GM19351 (cell line): Measurements from ENCODE around the gene ZNF287.

Experiments
- ATAC-seq: cut with Tn5 transposase; IDR thresholded peaks from one replicate; pipeline ENCODE4 v1.9.1; 2021; ENCODE audit warnings: mild to moderate bottlenecking, moderate library complexity; ENCODE audit not compliant: unreplicated experiment

Gene ZNF287

GRCh38 chr17:16517477-16517876, 51.5 kb downstream of the ZNF287 start:
- no peak for ATAC-seq

- ATAC-seq = no peak
These were observed 52.4 kb downstream of the ZNF287 start for GRCh38 chr17:16516594-16517051.

- ATAC-seq = no peak
These were observed 53.1 kb downstream of the ZNF287 start for GRCh38 chr17:16515933-16516332.

DNA sequence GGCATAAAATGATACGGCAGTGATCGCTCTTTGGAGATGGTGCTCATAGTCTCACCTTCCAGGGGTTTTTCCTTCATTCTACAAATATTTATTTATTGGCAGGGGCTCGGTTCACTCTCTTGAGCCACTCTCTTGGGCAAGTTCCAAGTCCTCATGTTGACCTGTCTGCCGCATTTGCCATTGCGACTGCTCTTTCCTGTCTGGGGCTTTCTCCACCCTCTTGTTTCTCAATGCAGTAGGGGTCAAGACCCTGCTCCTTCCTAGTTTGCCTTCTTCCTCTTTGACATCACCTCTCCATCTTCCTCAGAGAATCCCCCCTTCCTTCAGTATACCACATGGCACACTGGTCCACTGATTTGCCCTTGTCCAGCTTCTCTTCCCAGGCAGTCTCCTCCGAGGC, 55.1 kb downstream of the ZNF287 start:
- ATAC-seq = no peak

- no peak for ATAC-seq
These were observed 57.0 kb downstream of the ZNF287 start for GRCh38 chr17:16512011-16512410.

DNA sequence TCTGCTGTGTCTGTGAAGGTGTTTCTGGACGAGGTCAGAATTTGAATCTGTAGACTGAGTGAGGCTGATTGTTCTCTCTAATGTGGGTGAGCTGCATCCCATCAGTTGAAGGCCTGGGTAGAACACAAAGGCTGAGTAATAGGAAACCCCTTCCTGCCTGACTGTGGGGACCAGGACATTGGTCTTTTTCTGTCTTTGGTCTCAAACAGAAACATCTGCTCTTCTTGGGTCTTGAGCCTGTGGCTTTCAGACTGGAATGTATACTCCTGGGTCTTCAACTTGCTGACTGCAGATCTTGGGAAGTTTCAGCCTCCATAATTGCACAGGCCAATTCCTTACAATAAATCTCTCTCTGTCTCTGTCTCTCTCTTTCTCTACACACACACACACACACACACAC, 57.4 kb downstream of the ZNF287 start:
- no peak for ATAC-seq

DNA sequence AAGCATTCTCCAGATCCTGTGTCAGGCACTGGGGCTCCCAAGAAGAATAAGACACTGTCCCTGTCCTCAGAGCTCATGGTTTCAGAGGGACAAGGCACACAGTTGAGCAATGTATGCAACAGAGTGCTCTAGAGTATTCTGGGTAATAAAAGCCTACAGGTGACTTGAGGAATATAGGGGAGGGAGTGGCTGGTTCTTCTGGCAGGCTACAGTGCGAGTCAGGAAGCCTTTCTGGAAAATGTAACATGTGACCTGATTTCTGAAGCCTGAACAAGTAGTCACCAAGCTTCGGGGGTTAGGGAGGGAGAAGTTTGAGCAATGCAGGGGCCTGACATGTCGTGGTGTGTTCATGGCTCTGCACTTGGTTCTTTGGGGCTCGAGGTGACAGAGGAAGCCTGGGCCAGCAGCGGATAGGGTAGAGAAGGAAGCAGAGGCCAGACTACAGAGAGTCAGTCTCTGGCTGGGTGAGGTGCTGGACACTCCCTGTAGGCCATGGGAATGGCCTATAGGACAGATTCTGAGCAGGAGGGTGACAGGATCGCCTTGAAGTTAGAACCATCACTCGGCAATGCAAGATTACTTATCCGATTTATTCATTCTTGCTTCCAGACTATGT, 61.0 kb downstream of the ZNF287 start:
- no peak for ATAC-seq

DNA sequence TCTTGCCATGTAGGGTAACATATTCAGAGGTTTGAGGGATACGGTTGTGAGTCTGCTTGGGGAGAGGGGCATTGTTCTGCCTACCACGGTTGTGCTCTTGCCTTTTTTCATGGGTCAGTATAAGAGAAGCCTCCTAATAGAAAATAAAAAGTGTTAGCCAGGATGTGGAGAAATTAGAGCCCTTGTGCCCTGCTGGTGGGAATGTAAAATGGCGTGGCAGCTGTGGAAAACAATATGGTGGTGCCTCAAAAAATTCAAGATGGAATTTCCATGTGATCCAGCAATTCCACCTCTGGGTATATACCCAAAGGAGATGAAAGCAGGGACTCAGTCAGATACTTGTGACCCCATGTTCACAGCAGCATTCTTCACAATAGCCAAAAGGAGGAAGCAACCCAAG, 62.8 kb downstream of the ZNF287 start:
- no peak for ATAC-seq

DNA sequence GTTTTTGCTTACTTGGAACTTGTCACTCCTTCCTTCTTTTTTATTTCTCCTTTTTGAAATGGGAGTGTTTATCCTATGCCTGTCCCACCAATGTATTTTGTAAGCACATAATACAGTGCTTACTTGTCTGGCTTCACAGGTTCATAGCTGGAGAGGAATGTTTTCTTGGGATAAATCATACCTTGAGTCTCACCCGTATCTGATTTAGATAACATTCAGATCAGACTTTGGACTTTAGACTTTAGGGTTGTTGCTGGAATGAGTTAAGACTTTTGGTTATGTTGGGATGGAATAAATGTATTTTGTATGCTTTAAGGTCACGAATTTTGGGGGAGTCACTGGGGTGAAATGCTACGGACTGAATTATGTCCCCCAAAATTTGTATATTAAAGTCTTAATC, 64.0 kb downstream of the ZNF287 start:
- no peak for ATAC-seq
